Skin epidermis (tissue), 12 donors: Measurements from ENCODE around the gene FOXN3.
A peak's percentile ranks its signal among the peaks of the same experiment; 100 is the strongest.

Experiments used
- H3K27ac ChIP-seq, 21 experiments: fragments of 200-600 bp; sonication (generic) in 11 of 21; one replicate each; pipeline ENCODE4 v1.5.0; 2020; ENCODE audit warnings: mild to moderate bottlenecking in 3 of 21, inconsistent platforms in 2 of 21, moderate library complexity in 2 of 21
- H3K4me3 ChIP-seq, 7 experiments: fragments of 200-600 bp; sonication (generic) in 2 of 7; one replicate each; pipeline ENCODE4 v1.5.0; 2020; ENCODE audit warnings: inconsistent platforms in 2 of 7, mild to moderate bottlenecking in 2 of 7, moderate library complexity in 1 of 7

Gene FOXN3

DNA sequence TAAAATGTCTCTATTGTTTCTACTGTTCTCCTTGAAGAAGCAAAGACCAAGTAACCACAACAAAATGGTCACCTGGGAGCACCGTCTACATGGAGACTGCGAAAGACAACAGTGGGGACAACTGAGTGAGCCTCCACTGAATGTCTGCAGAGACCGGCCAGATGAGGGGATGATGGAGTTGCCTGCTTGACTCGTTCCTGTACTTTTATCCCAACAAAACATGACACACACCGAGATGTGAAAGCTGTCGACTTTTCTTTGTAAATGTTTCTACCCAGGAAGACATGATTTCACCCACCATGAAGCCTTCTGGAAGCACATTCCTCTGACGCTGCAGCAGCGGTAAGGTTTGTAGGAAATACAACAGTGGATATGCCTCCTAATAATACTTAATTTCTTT is 66.9 kb downstream of the FOXN3 start:
- Histone ChIP-seq H3K4me3 (no peak overlapping the region), H3K27ac (no peak overlapping the region)

DNA sequence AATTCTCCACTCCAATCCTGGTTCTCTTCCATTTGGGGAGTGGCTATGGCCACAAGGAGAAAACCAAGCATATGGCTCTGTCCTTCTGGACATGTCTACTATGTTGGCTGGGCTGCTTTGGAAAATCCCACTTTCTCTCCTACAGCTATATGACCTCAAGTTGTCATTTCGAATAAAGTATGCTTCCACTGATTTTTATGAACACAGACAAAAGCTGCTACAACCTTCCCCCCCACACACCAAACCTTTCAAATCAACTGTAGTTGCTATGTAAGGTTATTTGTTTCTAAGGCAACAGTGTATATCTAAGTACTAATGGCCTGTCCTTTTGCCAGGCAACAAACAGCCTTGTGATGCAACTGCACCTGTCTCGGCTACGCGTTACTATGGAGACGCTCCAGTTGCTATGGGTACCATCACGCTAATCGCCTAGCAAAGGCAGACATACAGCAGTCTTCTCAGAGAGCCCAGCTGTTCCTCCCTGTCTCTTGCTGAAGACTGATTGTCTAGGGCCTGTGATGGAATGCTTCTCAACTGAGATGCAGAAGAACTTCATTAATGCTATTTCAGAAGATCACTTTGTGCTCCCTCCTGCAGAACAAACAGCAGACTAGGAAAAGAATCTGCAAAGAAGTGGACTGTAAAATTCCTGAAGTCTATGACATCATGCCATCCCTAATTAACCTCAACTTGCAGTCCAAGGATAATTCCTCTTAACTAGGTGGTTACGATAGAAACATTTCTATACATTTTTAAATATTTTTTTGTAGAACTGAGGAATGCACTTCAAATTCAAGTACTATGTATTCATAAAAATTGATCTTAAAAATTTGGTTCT is 67.6 kb downstream of the FOXN3 start:
- no peak overlapping the region for H3K4me3 ChIP-seq
- H3K27ac ChIP-seq, result no peak overlapping the region

DNA sequence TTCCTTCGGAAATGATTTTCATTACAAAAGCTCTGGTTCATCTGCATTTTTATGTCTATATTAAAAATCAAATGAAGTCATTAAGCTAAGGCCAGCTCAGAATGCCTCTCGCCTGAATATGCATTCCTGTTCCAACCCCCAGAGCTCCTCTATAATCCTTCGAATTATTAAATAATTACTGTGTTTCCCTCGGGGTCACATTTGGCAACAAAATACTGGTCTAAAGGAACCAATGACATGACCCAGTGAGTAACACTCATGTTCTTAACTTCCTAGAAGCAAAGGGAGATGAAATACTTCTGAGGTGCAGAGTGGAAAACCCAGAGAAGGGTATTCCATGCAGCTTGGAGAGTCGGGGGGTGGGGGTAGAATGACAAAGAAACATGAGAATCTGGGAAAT is 68.3 kb downstream of the FOXN3 start:
- H3K4me3 ChIP-seq, result no peak overlapping the region
- H3K27ac ChIP-seq, result no peak overlapping the region

DNA sequence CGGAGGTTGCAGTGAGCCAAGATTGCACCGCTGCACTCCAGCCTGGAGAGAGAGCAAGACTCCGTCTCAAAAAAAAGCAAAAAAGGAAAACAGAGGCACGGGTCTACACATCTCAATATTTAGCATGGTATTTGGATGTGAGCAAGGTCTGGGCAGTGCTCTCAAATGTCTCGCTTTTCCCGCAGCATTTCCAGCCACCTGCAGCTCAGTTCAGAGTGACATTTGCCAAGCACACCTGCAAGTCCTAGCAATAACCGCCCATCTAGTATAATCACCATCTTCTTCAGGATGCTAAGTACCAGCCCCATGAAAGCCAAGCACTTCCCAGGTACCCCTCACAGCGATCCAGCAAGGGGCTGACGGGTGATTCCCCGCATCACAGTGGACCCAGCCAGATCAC is 69.1 kb downstream of the FOXN3 start:
- no peak overlapping the region for H3K4me3 ChIP-seq
- H3K27ac ChIP-seq, result no peak overlapping the region

DNA sequence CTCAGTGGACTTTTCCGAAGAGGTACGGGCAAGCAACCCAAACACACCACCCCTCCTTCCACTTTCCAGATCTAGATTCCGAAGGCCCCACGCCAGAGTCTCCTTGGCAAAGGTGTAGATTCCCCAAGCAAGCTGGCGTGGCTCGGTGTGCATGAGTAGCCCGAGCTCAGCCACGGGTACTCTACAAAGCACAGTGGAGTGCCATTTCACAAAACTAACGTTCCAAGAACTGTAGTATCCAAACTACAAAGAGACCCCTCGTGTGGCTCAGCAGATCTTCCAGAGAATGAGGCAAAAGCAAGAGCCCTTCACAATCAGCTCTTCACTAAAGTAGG is 72.1 kb downstream of the FOXN3 start:
- no peak overlapping the region for H3K4me3 ChIP-seq
- H3K27ac ChIP-seq, result peak overlapping the region in 6 of 21 experiments; percentile 1 to 62 (median 23)

DNA sequence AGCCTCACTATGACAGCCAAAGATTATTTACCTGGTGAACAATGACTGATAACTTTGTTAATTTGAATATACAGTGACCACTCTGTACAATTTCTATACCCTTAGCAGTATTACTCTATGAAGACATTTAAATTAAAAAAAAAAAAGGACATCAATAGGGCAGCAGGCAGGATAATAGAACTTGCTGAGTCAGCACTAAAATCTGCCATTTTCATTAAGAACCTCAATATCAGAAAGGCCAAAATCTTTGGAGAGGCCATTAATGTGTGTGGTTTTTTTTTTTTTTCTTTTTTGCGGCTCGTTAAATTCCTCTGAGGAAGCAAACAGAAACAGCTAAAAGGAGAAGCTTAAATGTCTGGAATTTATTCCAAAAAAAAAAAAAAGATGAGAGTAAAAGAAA is 73.7 kb downstream of the FOXN3 start:
- no peak overlapping the region for H3K4me3 ChIP-seq
- no peak overlapping the region for H3K27ac ChIP-seq

DNA sequence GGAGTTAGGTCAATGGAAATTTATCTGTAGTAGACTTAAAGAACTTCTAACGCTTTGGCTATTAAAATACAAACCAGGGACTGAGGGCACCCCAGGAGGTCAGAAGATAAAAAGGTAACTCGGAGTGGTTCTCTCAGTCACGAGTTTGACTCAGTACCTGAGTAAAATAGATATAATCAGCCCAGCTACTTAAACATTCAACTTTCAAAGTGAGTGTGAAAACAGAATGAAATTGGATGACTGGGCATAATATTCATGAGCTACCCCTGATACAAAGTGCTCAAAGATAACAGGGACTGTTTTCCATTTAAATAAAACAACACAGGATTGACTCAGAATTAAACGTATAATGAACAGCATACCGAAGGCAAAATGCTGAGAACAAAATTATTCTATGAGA is 75.0 kb downstream of the FOXN3 start:
- no peak overlapping the region for H3K27ac ChIP-seq
- no peak overlapping the region for H3K4me3 ChIP-seq

DNA sequence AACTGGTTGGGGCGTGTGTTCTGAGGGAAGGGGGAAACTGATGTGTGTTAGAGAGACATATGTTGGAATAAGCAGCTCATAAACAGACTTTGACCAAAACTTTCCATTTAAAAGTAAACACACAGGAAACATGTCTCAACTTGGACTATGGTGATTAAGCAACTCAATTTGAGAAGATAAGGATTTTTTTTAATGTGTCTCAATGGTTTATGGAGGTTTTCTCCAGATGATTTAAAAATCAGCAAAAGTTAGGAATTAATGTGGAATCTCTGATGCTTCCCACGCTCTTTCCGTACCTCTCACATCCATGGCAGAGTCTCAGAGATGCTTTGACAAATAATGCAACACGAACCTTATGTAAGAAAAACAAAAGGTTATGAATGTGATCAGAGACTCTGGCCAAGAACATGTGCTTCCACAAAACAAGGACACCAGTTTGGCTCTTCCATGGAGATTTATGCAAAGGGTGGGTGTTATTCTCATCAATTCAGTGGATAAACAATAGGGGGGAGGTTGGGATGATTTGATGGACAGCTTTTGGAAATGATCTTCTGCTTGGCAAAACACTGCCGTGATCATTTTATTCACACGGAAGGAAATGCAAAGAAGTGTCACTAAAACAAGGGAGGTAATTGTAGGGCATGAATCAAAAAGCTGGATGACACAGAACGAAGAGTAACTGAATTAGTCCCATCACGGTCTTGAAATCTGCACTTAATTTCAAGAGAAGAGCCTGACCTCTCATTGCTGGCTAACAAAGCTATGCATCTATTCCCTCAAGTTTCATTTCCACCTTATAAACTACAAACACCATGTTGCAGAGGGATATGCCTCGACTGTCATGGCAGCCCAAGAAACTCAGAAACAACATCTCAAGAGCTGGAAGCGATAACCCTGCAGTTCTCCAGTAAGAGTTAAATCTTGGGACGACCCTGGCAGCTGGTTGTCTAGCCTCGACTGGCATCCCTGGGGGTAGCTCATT is 76.5 kb downstream of the FOXN3 start:
- peak overlapping the region in 11 of 21 experiments; percentile 0 to 64 (median 42) for H3K27ac ChIP-seq
- no peak overlapping the region for H3K4me3 ChIP-seq

DNA sequence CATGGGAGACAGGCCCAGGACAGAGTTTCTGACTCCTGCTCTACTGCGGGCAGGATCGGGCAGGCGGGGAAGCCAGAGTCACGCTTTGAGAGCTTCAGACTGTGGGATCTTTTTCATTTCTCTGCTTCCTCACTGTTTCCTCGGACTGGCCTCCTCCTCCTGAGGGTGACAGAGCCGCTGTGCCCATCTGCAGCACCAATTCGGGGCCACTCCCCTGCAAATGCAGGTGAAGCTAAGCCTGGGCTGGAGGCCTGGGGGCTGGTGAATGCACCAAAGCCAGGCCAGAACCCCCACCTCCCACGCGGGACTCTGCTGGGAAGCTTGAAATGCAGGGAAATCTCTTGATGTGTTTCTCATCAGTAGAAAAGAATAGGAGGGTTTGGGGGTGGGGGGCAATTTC is 77.5 kb downstream of the FOXN3 start:
- H3K4me3 ChIP-seq, result no peak overlapping the region
- H3K27ac ChIP-seq, result peak overlapping the region in 12 of 21 experiments; percentile 0 to 64 (median 40)

DNA sequence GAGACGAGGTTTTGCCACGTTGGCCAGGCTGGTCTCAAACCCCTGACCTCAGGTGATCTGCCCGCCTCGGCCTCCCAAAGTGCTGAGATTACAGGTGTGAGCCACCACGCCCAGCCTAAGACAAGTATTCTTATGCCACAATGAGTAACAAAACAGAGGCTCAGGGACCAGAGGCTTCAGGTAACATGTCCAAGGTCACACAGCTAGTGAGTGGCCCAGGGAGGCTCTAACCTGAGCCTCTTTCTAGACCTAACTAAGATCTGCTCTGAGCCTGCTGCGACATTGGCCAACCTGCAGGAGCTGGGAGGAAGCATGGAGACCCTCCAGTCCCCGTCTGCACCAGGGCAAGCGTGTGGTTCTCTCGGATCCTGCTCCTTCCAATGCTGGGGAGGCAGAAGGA is 77.9 kb downstream of the FOXN3 start:
- Histone ChIP-seq H3K27ac (peak overlapping the region in 11 of 21 experiments; percentile 0 to 64 (median 42)), H3K4me3 (no peak overlapping the region)

DNA sequence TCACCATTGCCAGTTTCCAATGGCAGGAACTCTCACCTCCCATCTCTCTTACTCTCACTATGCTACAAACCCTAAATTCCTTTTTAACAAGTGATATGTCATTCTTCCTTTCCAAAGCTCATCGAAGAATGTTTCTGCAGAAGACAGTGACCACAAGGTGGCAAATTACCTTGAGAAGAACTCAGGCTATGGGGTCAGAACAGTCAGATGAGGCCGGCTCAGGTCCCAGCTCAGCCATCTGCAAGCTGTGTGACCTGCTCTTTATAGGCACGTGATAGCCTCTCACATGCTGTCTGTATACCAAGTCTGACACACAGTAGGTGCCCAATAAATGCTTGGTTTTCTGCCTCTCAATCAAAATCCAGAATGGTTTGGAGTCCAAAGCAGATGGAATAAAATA is 80.7 kb downstream of the FOXN3 start:
- no peak overlapping the region for H3K27ac ChIP-seq
- no peak overlapping the region for H3K4me3 ChIP-seq

DNA sequence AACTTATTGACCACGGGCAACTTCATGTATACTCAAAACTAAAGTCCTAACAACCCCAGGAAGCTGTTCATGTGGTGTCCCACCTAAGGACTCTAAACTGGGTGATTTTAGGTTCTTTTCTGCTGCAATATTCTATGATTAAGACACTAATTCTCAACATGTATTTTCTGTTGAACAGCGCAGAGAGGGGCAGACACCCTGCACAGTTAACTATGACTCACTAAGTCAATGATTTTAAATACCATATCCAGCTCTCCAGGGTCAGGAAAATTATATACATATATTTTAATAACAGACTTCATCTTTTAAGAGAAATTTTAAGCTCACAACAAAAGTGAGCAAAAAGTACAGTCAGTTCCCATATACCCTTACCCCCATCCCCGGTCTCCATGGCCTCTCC is 85.0 kb downstream of the FOXN3 start:
- no peak overlapping the region for H3K27ac ChIP-seq

DNA sequence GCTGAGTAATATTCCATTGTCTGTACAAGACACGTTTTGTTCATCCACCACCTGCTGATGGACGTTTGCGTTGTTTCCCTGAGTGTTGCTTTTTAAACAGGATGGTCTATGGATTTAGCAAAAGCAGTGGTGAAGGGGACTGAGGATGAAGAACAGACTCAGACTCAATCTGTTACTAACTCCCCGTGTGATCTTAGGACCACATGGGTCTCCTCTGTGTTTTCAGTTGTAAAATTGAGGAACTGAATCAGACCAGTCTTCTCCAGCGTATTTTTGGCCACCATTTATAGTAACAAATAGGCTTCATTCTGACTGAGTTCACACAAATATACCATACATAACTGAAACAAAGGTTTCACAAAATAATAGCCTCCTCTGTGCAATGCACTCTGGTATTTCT is 85.6 kb downstream of the FOXN3 start:
- no peak overlapping the region for H3K4me3 ChIP-seq
- H3K27ac ChIP-seq, result peak overlapping the region in 1 of 21 experiments; percentile 49

More for the DNA sequence above, 85.0 kb downstream of the FOXN3 start:
- H3K4me3 ChIP-seq, result no peak overlapping the region

DNA sequence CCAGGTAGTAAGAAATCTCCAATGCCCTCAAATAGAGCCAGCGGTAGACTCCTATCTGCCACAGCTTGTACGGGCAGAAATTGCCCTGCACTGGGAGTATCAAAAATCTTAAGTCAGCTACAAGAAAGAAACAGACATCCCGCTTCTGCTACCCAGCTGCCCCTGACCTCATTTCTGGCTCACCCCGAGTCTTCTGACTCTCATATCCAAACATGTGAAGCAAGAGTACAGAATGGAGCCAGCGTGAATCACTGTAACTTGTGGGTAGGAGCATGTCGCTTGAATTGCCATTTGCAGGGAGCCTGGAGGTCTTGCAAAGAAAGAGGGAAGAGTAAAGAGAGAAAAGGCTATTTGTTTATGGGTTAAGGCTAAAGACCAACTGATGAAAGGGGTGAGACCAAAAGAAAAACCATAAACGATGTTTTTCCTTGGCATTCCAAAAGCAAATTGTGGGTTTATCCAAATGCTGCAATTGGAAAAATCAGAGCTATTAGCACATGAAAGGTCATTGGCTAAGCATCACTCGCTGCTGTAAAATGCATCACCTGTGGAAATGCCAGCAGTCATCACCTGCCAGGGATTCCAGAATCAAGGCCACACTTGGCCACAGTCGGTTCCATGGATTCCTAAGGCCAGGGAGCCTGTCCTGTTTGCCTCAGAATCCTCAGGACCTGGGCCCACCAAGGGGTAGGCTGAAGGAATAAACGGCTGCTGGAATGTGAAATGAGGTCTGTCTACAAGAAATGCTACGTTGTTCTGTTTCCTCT is 86.6 kb downstream of the FOXN3 start:
- Histone ChIP-seq H3K27ac (peak overlapping the region in 5 of 21 experiments; percentile 14 to 76 (median 36)), H3K4me3 (no peak overlapping the region)

DNA sequence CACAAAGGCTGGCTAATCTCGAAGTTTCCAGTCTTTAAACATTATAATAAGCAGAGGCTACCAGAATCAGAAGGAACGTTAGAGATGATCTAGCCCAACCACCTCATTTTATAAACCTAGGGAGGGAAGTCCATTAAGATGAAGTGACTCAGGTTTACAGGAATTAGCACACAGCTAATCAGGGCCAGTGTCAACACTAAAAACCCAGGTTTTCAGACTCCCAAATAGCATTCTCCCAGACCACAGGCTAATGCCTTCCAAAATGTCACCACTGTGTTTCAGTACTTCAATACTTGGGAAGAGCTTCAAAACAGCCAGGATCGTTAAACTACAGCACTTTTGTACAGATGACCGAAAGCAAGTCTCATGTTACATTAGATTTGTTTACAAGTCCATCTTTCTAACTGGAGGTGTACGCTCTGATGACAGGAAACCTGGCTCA is 89.2 kb downstream of the FOXN3 start:
- Histone ChIP-seq H3K4me3 (no peak overlapping the region), H3K27ac (peak overlapping the region in 1 of 21 experiments; percentile 21)

DNA sequence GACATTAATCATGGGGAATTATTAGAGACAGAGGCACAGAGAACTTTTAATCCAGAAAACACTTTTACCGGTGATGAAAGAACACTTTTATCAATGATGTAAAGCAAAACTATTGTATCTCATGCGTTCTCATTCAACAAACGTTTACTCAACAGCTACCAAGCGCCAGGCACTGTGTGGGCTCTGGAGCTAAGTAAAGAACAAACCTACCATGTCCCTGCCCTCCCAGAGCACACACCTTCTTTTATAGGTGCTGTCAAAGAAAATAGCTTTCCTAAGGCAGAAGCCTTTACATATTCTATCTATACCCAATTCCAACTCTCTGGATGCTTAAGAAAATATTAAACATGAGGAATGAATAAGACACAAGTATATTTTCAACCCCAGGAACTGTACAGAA is 91.1 kb downstream of the FOXN3 start:
- H3K4me3 ChIP-seq, result no peak overlapping the region
- no peak overlapping the region for H3K27ac ChIP-seq

DNA sequence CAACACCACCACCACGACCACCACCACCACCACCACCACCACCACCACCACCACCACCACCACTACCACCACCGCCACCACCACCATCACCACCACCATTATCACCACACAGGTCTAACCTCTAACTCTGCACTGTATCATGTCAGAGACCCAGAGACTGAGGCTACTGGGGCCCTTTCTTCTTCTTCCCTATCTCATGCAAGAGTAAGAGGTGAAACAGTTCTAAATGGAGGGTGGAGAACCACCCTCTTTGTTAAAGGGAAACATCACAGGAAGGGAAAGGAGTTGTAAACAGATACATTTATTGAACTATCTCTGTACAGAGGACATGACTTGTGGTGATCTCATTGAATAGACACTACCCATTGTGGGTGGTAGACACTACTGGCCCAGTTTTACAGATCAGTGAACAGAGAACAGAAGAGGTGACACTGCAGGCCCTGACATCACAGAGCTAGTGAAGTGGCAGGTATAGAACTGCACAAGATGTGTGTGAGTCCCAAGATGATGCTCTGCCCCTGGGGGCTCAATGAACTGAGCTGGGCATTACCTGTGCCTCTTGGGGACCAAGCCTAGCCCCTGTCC is 91.6 kb downstream of the FOXN3 start:
- Histone ChIP-seq H3K4me3 (no peak overlapping the region), H3K27ac (no peak overlapping the region)

DNA sequence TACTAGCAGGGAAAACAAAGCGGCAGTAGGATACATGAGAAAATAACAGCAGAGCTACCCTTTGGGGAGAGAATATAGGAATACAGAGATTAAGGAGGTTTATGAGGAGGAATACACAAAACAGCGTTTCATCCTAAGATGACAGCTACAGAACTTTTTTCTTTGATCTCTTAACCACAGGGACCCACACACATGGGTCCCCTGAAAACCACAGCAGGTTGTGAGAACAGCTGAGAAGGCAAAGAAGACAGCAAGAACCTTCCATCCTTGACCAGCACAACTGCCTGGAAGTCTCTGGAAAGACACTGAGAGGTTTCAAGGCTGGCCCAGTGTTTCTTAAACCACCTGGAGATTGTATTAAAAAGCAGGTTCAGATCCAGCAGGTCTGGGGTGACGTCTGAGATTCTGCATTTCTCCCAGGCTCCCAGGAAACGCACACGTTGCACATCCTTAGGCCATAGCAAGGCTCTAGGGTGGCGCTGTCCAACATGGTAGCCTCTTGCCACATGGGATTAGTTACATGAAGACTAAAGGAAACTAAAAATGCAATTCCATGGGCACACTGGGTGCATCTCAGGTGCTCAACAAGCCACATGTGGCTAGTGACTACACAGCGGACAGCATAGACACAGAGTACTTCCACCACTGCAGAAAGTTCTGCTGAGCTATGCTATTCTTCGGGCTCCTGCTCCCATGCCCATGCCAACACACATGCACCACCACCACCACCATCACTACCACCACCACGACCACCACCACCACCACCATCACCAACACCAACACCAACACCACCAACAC is 92.3 kb downstream of the FOXN3 start:
- Histone ChIP-seq H3K27ac (no peak overlapping the region), H3K4me3 (no peak overlapping the region)
